K562 (cell line): ENCODE results near the gene BICDL1. TPM values are rescaled to one million over a fixed set of nuclear protein-coding genes. Genes with fewer than 3 reads are reported as not detected.

ENCODE experiments used
- ATAC-seq: fragments of 200-7000 bp; cut with Tn5 transposase; 3 replicates; pipeline ENCODE4 v1.9.1; 2020; ENCODE audit warnings: moderate library complexity
- BruUV-seq: library from RNA; stranded (reverse); fragments of 400-500 nt; replicated peaks from 2 replicates; lab custom pipeline; 2021; lab: Mats Ljungman, UMichigan
- CTCF ChIA-PET: fragments of 300-600 bp; formaldehyde crosslinking; extraction: SDS; loops from one replicate; lab custom pipeline; 2021; ENCODE audit warnings: low intra/inter-chr PET ratio; lab: Yijun Ruan, JAX
- POLR2A ChIA-PET: fragments of 300-600, 350-650 bp; sonication (Branson Sonifier 250); formaldehyde crosslinking; extraction: SDS; loops from one replicate; lab custom pipeline; 2021; ENCODE audit warnings: antibody characterized with exemption, inconsistent platforms; lab: Yijun Ruan, JAX
- DNase-seq, 4 experiments: peaks; one replicate each; pipeline versions ENCODE4 v3.0.0 to v3.0.0-alpha.2; 2011 to 2018; ENCODE audit warnings: low spot score in 3 of 4, mixed read lengths in 3 of 4; ENCODE audit errors: extremely low read depth in 1 of 4
- FAIRE-seq: peaks from 2 replicates; lab custom pipeline; 2011; peaks lifted over from hg19 to GRCh38; lab: Jason Lieb, UNC
- H2AFZ ChIP-seq: 2 replicates; pipeline ENCODE4 v1.6.0; 2011; ENCODE audit warnings: low read depth, low read length, control low read depth, inconsistent platforms
- H3K27ac ChIP-seq: fragments of 200-600 bp; 3 replicates; pipeline ENCODE4 v1.8.0; 2011; ENCODE audit warnings: low read depth, mild to moderate bottlenecking, control low read depth, inconsistent platforms, low read length, moderate library complexity, mixed read lengths; ENCODE audit errors: extremely low read depth
- H3K27me3 ChIP-seq, 2 experiments: fragments of 300-600 bp in 1 of 2; 2 replicates in 1 of 2; 3 replicates in 1 of 2; pipeline versions ENCODE4 v1.6.0 to v1.8.0; 2011; ENCODE audit warnings: inconsistent platforms in 2 of 2, low read length in 2 of 2, mild to moderate bottlenecking in 1 of 2, mixed read lengths in 1 of 2, moderate library complexity in 1 of 2; ENCODE audit not compliant: control insufficient read depth in 2 of 2, insufficient read depth in 2 of 2
- H3K36me3 ChIP-seq: fragments of 300-600 bp; 3 replicates; pipeline ENCODE4 v1.8.0; 2011; ENCODE audit warnings: mild to moderate bottlenecking, low read length, inconsistent platforms; ENCODE audit not compliant: control insufficient read depth, insufficient read depth
- H3K4me1 ChIP-seq, 2 experiments: fragments of 200-600 bp in 1 of 2; replicated peaks in 1 of 2; 2 replicates in 1 of 2; 3 replicates in 1 of 2; pipeline versions ENCODE4 v1.5.1 to v1.8.0; 2011; ENCODE audit warnings: inconsistent platforms in 2 of 2, low read length in 2 of 2, mild to moderate bottlenecking in 1 of 2, mixed read lengths in 1 of 2, moderate library complexity in 1 of 2; ENCODE audit not compliant: control insufficient read depth in 2 of 2, insufficient read depth in 2 of 2
- H3K4me2 ChIP-seq: 2 replicates; pipeline ENCODE4 v1.6.1; 2011; ENCODE audit warnings: low read length, control low read depth, inconsistent platforms, mixed read lengths; ENCODE audit not compliant: insufficient read depth
- H3K4me3 ChIP-seq: fragments of 200-600 bp; sonication (generic), shearing (Covaris generic); 2 replicates; pipeline ENCODE4 v1.5.1; 2016; ENCODE audit warnings: control low read depth, inconsistent platforms
- H3K79me2 ChIP-seq: fragments of 200-600 bp; 3 replicates; pipeline ENCODE4 v1.8.0; 2011; ENCODE audit warnings: low read length, inconsistent platforms; ENCODE audit not compliant: control insufficient read depth, insufficient read depth
- H3K9ac ChIP-seq, 2 experiments: 2 replicates each; pipeline versions ENCODE4 v1.6.0 to v1.6.1; 2011; ENCODE audit warnings: low read depth in 2 of 2, low read length in 2 of 2, control low read depth in 1 of 2, inconsistent platforms in 1 of 2, mild to moderate bottlenecking in 1 of 2, mixed read lengths in 1 of 2; ENCODE audit not compliant: insufficient read depth in 1 of 2
- H3K9me1 ChIP-seq: one replicate; pipeline ENCODE4 v1.6.0; 2011; ENCODE audit warnings: inconsistent platforms, mild to moderate bottlenecking, low read length, moderate library complexity; ENCODE audit not compliant: control insufficient read depth, insufficient read depth
- H3K9me3 ChIP-seq: replicated peaks from 2 replicates; pipeline ENCODE4 v1.5.1; 2011; ENCODE audit warnings: low read depth, low read length, inconsistent platforms; ENCODE audit not compliant: control insufficient read depth, insufficient read depth
- H4K20me1 ChIP-seq: replicated peaks from 2 replicates; pipeline ENCODE4 v1.6.1; 2011; ENCODE audit warnings: low read length, inconsistent platforms, mixed read lengths; ENCODE audit not compliant: control insufficient read depth, insufficient read depth
- C11orf30 ChIP-seq: fragments of 450-650 bp; IDR thresholded peaks from 2 replicates; pipeline ENCODE4 v1.6.1; 2016; ENCODE audit warnings: low read depth, mild to moderate bottlenecking
- MAFF ChIP-seq: IDR thresholded peaks from 2 replicates; pipeline ENCODE4 v1.6.1; 2012; ENCODE audit warnings: low read length, improper control_type of control experiment
- MAFG ChIP-seq: fragments of 450-650 bp; conservative IDR thresholded peaks from 2 replicates; pipeline ENCODE4 v1.6.1; 2016; ENCODE audit warnings: missing genetic modification characterization, missing compliant biosample characterization
- NFE2 ChIP-seq: IDR thresholded peaks from 2 replicates; pipeline ENCODE4 v1.6.1; 2014; ENCODE audit warnings: antibody characterized with exemption, low read depth
- NFE2L1 ChIP-seq: fragments of 450-650 bp; IDR thresholded peaks from 2 replicates; pipeline ENCODE4 v1.6.1; 2016; ENCODE audit warnings: missing genetic modification characterization, low read depth, mild to moderate bottlenecking, missing compliant biosample characterization, moderate library complexity, borderline replicate concordance
- SMARCA5 ChIP-seq: fragments of 450-650 bp; IDR thresholded peaks from 2 replicates; pipeline ENCODE4 v1.6.1; 2016
- SPI1 ChIP-seq: IDR thresholded peaks from 2 replicates; pipeline ENCODE4 v1.6.1; 2011; ENCODE audit warnings: low read depth, low read length, control low read depth, borderline replicate concordance
- ZKSCAN1 ChIP-seq: fragments of 150-350 bp; IDR thresholded peaks from 2 replicates; pipeline ENCODE4 v1.6.1; 2016; ENCODE audit warnings: low read depth, low read length
- ZNF316 ChIP-seq: fragments of 450-650 bp; IDR thresholded peaks from 2 replicates; pipeline ENCODE4 v1.6.1; 2016
- ZNF696 ChIP-seq: fragments of 250-450 bp; sonication (Bioruptor Pico); conservative IDR thresholded peaks from 2 replicates; pipeline ENCODE4 v1.4.0; 2020; ENCODE audit warnings: mild to moderate bottlenecking, moderate library complexity
- WGBS: fragments of 100-300 bp; shearing (Covaris generic); methylation state at CpG from one replicate; pipeline ENCODE4 v1.1.6; 2016; ENCODE audit warnings: low coverage, mixed read lengths; ENCODE audit not compliant: insufficient coverage; ENCODE audit errors: missing lambda C conversion rate; 5-methylcytosine and 5-hydroxymethylcytosine counted together
- in situ Hi-C: fragments of 300-500 bp; cut with MboI; formaldehyde crosslinking; loops from 4 replicates; pipeline ENCODE4 v1.15.0; 2018; ENCODE audit warnings: inconsistent platforms, mixed read lengths
- intact Hi-C: fragments of 100-400 bp; cut with micrococcal nuclease; formaldehyde crosslinking; loops from 2 replicates; pipeline ENCODE4 v1.14.2; 2022
- polyA plus RNA-seq, 8 experiments: library from polyadenylated mRNA; depleted of rRNA in 4 of 8; stranded (reverse) in 5 of 8; unstranded in 3 of 8; fragments of >200 nt; fragmentation: Nextera tagmentation in 2 of 8; fragmentation: Illumina TruSeq in 1 of 8; extraction: Ambion mirVana in 2 of 8; extraction: Trizol in 1 of 8; gene quantifications; 2 replicates each; pipeline versions ENCODE4 v1.2.1 to v1.2.3, GENCODE V29; 2011 to 2014; ENCODE audit warnings: inconsistent platforms in 1 of 8, missing spikeins in 1 of 8
- total RNA-seq, 7 experiments: library from RNA; depleted of rRNA in 6 of 7; stranded (reverse); fragments of >200 nt in 6 of 7; fragmentation: Illumina TruSeq in 2 of 7; extraction: Trizol in 2 of 7; gene quantifications; 2 replicates each; pipeline versions ENCODE4 v1.2.1 to v1.2.3, GENCODE V29; 2011 to 2021; ENCODE audit warnings: low replicate concordance in 1 of 7

The BICDL1 gene
- total and polyA plus RNA-seq, 9 of the 15 experiments (the other 6 are each of a cell fraction or from before 2014, with no cell fraction given): 0.06 to 2.0 (median 0.58) TPM

DNA sequence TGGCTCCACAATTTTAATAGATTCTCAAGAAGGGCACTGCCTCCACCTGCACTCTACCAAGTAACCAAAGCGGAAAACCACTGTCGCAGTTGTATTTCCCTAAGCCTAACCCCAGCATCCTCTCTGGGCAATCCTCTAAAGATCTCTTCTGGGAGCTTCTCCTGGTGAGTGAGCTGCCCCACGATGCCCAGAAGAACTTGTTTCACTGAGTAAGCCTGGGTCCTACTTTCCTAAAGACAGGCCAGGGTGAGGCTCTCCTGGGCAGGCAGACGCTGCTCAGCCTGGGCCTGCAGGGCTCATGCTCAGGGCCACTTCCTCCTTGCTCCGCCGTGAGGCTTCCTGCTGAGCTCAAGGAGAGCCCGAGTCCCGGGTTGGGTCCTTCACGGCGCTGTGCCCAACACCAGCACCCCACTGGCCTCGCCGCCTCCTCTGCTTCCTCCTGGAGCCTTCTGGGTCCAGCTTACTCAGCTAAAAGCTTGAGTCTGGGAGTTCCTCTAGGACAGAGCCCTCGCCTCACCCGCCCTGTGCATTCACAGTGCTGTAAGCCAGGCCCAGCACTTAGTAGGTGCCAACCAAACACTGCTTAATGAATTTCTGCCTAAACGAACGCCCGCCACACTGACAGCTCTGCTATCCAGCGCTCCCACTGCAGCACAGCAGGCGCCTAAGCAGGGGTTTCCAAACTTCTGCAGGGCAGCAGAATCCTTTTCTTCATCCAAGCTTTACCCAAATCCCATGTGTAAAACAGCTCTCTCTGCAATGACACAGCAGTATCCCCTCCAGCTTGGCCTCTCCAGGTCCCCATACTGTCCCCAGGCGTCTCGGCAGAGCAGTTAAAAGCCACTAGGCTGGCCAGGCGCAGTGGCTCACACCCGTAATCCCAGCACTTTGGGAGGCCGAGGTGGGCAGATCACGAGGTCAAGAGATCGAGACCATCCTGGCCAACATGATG lies 121.8 kb downstream of the BICDL1 start:
- H3K27me3 ChIP-seq: no peaks in the 10 kb centered on the region
- TF ChIP-seq SMARCA5 (no peak), C11orf30 (peak; percentile 64), NFE2L1 (peak; percentile 38; the same call in 1 of the 2 replicates), MAFG (peak; percentile 76), MAFF (peak; percentile 25), ZKSCAN1 (peak; percentile 83), SPI1 (peak; percentile 39; the same call in 1 of the 2 replicates), ZNF316 (peak; percentile 50), NFE2 (peak; percentile 68), ZNF696 (CRISPR knock-in tag) (no peak)
- no peak overlapping the region for H2AFZ ChIP-seq
- no peak overlapping the region for H3K4me3 ChIP-seq
- H3K79me2 ChIP-seq: peaks cover 88% of the 10 kb centered on the region
- peaks cover 6% of the 10 kb centered on the region for H3K9me1 ChIP-seq
- in situ Hi-C loops: no loop called here
- WGBS: 75% methylated on average over 25 of the region's 26 CpGs
- intact Hi-C loops: loop anchor here (10.0 kb wide), 1 partner anchor 184 kb away; the partner anchor contains the start of genes RNU4-1 and RNU4-2
- peak overlapping the region in 1 of 2 experiments; percentile 88; a peak in 2 of 4 replicates for H3K9ac ChIP-seq
- no TSS peak for BruUV-seq
- peaks cover 62% of the 10 kb centered on the region; the same call in 2 of the 3 replicates for H3K36me3 ChIP-seq
- no peak overlapping the region for H3K4me2 ChIP-seq
- peak; percentile 62 for ATAC-seq
- no peaks in the 10 kb centered on the region for H3K9me3 ChIP-seq
- peak overlapping the region; percentile 25; the same call in 1 of the 3 replicates for H3K27ac ChIP-seq
- DNase-seq: no peak
- FAIRE-seq: no peak
- ChIA-PET CTCF (no interaction called here), POLR2A (interaction anchor here (0.6 to 3.0 kb wide), 4 partner anchors 17 to 182 kb away, joined by 3 to 11 read pairs (median 3); partner anchors contain the start of genes RNU4-1 and RPLP0)
- peaks cover 12 to 30% of the 10 kb centered on the region in 2 experiments; a peak in 4 of 5 replicates for H3K4me1 ChIP-seq
- H4K20me1 ChIP-seq: peaks cover 25% of the 10 kb centered on the region
